ENCODE measurements around the gene GIGYF1.

DNA sequence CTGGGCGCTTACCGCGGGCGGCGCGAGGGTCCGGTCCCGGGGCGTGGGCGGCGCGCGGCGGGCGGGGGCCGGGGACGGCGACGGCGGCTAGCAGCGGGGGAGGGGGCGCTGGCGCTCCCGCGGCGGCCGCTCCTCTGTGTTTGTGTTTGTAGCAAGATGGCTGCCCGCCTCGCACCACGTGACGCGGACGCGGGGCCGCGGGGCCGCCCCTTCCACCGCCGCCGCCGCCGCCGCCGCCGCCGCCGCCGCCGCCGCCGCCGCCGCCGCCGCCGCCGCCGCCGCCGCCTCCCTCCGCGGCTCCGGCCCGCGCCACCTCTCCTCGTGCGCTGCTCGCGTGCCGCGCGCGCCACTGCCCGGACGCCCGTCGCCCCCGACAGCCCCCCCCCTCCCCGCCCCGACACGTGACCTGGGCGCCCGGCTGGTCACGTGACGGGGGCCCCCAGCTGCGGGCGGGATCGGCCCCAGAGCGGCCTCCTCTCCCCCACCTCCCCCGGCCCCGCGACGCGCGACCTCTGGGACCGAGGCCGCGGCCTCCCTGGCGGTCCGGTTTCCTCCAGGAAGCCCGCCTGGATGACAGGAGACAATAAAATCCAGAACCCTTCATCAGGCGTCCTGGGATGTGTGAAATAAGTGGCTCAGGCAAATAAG is at the start of gene GIGYF1:
- TF ChIP-seq, protein P1, sequence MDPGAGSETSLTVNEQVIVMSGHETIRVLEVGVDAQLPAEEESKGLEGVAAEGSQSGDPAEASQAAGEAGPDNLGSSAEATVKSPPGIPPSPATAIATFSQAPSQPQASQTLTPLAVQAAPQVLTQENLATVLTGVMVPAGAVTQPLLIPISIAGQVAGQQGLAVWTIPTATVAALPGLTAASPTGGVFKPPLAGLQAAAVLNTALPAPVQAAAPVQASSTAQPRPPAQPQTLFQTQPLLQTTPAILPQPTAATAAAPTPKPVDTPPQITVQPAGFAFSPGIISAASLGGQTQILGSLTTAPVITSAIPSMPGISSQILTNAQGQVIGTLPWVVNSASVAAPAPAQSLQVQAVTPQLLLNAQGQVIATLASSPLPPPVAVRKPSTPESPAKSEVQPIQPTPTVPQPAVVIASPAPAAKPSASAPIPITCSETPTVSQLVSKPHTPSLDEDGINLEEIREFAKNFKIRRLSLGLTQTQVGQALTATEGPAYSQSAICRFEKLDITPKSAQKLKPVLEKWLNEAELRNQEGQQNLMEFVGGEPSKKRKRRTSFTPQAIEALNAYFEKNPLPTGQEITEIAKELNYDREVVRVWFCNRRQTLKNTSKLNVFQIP (CRISPR knock-in tag; IDR thresholded peaks at IDR 0.05; ENCODE audit: borderline replicate concordance, low read depth): no peak
- TF ChIP-seq GLIS3 (CRISPR knock-in tag; IDR thresholded peaks at IDR 0.05): no peak
- TF ChIP-seq, protein P2, sequence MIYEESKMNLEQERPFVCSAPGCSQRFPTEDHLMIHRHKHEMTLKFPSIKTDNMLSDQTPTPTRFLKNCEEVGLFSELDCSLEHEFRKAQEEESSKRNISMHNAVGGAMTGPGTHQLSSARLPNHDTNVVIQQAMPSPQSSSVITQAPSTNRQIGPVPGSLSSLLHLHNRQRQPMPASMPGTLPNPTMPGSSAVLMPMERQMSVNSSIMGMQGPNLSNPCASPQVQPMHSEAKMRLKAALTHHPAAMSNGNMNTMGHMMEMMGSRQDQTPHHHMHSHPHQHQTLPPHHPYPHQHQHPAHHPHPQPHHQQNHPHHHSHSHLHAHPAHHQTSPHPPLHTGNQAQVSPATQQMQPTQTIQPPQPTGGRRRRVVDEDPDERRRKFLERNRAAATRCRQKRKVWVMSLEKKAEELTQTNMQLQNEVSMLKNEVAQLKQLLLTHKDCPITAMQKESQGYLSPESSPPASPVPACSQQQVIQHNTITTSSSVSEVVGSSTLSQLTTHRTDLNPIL (CRISPR knock-in tag; IDR thresholded peaks at IDR 0.05; ENCODE audit: low read depth): no peak

Data from SK-N-SH treated with all-trans-retinoic acid at 6 μM for 48 hours (cell line).